GM20431 (cell line): ENCODE data around the gene HS1BP3.

Experiments
- in situ Hi-C: fragments of 300-500 bp; cut with MseI, MboI; formaldehyde crosslinking; loops from one replicate; pipeline ENCODE4 v1.15.0; 2020; ENCODE audit warnings: low sequenced_read_pairs; ENCODE audit not compliant: unreplicated experiment

The HS1BP3 gene

DNA sequence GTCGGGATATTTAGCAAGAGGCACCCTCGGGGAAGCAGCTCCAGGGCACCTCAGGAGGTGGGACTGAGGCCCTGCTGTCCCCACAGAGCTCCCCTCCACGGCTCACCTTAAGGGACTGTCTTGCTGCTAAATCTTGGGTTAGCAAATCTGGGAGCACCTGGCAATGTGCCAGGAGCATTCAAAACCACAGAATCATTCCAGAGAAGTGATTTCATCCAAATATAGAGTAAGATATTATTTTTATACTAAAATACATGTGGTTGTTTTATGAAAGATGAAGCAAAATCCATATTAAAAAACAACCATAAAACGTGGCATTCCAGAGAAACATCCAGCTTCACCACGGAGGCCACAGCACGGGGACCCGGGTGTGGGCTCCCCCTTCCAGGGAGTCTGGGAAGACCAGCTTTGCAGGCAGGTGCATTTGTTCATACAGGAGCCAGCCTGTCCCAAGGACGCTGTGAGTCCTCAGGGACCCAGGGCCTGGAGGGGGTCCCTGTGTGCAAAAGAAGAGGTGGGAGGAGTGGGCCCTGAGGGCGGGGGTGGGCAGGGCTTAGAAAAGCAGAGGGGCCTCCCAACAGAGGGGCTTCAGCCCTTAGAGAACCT lies 16.3 kb downstream of the HS1BP3 start:
- in situ Hi-C loops, result loop anchor here (5.0 to 25.0 kb wide), 2 partner anchors 197 to 497 kb away; no protein-coding TSS in a partner anchor

DNA sequence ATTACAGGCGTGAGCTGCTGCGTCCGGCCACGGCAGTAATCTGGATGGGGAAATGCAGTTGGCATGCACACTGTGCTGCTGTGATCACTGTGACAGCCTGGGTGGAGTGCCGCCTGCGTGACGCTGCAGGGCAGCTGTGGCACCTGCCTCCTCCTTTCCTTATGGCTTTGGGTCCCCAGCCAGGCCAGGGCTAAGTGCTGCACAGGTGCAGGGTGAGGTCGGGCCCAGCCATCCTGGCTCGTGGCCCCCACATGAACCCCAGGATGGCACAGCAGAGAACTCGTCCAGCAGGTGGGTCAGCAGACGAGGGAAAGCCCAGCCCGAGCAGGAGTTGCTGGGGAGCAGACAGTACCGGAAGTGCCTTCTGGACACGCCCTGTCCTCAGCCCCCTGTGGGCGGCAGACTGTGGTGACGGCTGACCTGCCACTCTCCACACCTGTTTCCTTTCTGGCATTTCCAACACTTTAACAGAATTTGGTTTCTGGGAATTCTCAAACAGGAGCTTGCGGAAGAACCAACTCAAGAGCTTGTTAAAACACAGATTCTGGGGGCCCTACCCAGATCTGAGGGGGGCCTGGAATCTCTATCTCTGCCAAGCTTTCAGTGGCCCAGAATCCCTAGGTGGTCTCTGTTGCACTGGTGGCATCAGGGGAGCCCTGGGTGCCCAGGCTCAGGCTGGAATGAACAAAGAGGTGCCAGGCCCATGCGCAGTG lies 16.9 kb downstream of the HS1BP3 start:
- in situ Hi-C loops, result loop anchor here (25.0 kb wide), 1 partner anchor 497 kb away; no protein-coding TSS in a partner anchor

DNA sequence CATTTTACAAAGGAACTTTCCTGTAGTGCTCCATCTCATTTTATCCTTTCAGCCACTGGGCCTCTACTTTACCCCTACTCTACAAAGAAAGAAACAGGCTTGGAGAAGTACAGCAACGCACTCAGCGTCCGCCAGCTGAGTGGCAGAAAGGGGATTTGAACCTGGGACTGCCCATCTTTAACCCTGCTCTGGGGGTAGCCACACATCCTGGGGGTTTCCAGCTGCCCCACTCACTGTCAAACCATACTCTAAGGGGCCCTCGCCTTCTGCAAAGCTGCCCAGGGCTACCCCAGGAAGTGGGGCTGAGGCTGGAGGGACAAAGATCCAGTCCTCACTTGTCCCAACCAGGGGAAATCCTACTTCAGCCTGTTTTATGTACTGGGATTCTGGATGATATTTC lies 17.9 kb downstream of the HS1BP3 start:
- in situ Hi-C loops, result loop anchor here (25.0 kb wide), 1 partner anchor 496 kb away; no protein-coding TSS in a partner anchor

DNA sequence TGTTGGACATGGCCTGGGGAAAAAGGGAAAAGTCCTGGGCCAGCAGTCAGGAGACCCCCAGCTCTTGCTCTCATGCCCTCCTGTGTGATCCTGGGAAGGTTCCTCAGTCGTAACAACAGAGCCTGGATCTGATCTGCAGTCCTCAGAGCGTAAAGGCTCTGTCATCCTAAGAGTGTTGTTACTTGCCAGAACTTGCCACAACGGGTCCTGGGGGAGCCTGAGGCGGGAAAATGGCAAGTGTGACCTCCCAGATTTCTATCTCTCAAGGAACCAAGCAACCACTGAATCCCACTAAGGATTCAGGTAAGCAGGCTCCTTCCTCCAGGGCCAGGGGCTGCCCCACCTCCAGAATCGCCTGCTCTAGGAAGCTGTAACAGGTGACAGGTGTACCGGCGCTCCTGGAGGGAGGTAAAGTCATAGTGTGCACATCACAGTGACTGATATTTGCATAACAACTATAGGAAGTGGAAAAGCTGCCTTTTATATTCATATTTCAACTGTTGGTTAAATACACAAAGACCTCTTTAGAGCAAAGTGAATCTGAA lies 18.4 kb downstream of the HS1BP3 start:
- in situ Hi-C loops, result loop anchor here (25.0 kb wide), 1 partner anchor 495 kb away; no protein-coding TSS in a partner anchor

DNA sequence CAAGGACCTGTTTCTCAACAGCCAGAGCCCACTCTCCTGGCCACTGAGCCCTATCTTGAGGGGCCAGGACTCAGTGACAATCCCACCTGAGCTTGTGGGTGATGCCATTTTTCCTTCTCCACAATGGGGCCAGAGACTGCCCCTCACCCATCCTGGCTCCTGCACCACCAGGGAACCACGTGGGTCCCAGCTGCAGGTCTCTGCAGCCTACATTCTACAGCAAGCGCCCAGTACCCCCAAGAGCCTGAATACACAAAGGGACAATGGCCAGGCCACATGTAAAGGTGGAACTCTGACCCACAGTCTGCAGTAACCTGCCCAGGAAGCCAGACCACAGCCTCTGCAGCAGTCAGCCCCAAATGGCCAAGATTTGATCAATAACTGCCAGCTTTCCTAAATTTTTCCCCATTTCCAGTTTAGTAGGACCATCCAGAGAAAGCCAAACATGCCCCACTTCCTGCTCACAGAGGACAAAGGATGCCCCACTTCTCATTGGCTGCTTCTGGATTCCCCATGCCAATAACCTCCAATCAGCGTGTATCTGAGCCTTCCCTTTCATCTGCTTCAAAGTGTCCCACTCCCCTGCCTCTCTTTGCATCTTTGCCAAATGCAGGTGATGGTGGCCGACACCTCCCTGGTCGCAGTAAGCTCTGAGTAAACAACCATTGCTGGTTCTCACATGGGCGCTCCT lies 19.1 kb downstream of the HS1BP3 start:
- in situ Hi-C loops, result loop anchor here (25.0 kb wide), 1 partner anchor 494 kb away; no protein-coding TSS in a partner anchor

DNA sequence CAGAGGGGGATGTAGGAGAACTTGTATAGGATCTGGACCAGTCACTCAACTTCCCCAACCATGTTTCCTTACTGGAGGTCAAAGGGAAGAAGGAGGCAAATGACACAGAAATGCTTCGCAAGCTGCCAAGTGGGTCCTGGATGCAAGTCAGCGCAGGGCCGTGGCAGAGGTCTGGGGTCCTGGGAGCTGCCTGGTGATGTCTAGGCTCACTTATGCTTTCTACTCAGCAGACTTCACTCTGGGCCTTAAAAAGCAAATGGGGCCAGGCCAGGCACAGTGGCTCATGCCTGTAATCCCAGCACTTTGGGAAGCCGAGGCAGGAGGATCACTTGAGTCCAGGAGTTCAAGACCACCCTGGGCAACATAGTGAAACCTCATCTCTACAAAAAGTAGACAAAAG lies 19.9 kb downstream of the HS1BP3 start:
- in situ Hi-C loops, result loop anchor here (25.0 kb wide), 1 partner anchor 494 kb away; no protein-coding TSS in a partner anchor

DNA sequence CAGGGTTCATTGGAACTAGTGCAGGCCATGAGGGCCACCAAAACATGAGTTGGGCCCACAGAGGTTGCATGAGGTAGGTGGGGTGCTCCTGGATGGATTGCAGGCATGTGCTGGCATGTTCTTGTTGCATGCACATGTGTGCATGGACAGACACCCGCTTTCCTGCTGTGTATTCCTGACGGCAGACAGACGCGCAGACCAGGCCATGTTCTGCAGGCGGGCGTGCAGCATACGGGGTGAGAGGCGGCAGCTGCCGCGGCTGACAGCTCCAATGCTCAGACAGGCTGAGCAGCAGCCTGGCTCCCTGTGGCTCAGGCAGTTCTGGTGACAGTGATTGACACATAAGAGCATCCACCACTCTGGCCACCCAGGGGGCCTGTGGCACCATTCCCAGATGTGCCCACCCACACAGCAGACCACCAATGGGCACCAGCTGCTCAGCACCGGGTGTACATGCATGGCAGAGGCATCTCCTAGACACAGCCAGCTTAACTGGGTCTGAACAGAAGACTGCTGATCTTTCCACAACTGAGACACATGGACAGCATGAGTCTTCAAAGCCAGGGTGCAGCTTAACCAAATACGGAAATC lies 21.2 kb downstream of the HS1BP3 start:
- in situ Hi-C loops, result loop anchor here (25.0 kb wide), 1 partner anchor 492 kb away; no protein-coding TSS in a partner anchor

DNA sequence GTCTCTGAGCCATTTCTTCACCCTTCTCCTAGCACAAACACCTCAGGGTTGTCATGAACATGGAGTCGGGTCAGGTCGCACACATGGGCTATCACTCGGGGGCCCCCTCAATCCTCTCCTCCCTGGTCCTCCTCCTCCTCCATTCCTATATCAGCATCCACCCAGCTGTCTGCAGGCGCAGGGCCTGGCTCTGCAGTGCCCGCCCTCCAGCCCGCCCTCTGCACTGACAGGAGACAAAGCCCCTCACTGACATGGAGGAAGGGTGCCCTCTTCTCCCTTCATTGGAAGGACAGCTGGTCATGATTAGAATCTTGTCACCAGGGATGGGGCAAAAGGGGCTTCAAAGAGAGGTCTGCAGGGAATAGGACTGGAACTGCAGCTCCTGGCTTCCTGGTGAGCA lies 21.7 kb downstream of the HS1BP3 start:
- in situ Hi-C loops, result loop anchor here (25.0 kb wide), 1 partner anchor 492 kb away; no protein-coding TSS in a partner anchor

DNA sequence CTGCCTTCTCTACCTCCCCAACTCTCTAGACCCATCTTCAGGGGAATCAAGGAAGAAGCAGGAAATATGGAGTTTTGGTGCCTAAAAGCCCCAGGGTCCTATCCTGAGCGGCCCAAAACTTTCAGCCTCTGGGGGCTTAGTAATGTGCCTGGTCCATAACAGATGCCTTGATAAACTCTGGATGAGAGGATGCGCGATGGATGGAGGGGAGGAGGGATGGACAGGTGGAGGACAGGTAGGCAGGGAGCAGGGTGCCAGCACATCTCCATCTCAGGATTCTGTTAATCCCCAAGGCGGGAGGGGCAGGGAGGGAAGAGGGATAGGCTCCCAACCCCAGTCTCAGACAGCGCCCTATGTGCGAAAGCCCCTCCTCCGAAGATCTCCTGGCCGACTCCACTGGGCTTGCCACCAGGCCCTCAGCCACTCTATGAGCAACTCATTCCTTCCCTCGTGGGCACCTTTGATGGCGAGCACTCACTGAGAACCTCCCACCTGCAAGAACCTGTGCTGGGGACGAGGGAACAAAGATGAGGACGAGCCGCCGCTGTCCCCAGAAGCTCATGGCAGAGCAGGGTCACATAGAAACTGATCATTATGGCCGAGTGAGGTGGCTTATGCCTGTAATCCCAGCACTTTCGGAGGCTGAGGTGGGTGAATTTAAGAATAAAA lies 23.1 kb downstream of the HS1BP3 start:
- in situ Hi-C loops, result loop anchor here (25.0 kb wide), 1 partner anchor 491 kb away; no protein-coding TSS in a partner anchor

DNA sequence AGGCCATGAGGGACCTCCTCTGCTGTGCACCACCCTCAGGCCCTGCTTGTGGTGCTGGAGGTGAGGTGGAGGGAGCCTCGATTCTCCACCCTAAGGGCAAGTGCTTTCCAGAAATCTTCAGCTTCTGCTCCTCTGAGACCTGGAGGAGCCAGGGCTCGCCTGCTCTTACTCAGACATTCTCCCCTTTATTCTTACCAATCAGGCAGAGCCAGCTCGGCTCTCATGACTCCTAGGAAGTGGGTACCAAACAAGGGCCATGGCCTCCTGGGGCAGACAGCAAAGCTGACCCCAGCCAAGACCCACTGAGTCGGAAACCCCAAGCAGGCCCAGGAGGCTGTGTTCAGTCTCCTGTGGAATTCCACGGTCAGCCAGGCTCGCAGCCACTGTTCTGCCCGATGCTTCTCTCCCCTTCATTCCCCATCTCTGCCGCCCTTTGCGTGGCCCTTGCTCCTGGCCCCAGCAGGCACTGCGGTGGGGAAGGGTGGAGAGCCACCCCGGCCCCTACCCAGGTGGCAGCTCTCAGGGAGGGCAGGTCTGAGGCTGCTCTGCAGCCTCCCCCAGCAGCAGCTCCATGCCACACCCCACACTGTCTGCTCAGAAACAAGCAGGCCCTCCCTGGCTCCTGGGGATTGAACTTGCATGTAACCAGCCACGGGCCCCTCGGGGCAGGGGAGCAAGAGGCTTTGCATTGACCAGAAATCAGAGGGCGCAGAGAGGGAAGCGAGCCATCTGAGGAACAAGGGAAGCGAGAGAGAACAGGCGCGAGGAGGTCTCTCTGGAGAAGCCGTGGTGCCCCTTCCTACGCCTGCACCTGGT lies 24.0 kb downstream of the HS1BP3 start:
- in situ Hi-C loops, result loop anchor here (25.0 kb wide), 1 partner anchor 490 kb away; no protein-coding TSS in a partner anchor

DNA sequence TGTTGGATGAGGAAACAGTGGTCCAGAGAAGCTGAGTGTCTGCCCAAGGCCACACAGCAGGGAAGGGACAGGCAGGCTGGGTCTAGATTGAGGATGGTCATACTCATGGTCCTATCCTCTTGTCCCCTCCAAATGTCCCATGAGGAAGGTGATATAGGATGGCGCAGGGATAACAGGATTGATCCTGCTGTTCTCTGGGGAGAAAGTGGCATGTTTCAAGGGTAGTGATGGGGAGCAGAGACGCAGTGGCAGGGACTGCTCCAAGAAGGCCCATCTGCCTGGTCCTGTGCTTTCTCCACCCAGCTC lies 24.6 kb downstream of the HS1BP3 start:
- in situ Hi-C loops, result loop anchor here (25.0 kb wide), 1 partner anchor 489 kb away; no protein-coding TSS in a partner anchor

DNA sequence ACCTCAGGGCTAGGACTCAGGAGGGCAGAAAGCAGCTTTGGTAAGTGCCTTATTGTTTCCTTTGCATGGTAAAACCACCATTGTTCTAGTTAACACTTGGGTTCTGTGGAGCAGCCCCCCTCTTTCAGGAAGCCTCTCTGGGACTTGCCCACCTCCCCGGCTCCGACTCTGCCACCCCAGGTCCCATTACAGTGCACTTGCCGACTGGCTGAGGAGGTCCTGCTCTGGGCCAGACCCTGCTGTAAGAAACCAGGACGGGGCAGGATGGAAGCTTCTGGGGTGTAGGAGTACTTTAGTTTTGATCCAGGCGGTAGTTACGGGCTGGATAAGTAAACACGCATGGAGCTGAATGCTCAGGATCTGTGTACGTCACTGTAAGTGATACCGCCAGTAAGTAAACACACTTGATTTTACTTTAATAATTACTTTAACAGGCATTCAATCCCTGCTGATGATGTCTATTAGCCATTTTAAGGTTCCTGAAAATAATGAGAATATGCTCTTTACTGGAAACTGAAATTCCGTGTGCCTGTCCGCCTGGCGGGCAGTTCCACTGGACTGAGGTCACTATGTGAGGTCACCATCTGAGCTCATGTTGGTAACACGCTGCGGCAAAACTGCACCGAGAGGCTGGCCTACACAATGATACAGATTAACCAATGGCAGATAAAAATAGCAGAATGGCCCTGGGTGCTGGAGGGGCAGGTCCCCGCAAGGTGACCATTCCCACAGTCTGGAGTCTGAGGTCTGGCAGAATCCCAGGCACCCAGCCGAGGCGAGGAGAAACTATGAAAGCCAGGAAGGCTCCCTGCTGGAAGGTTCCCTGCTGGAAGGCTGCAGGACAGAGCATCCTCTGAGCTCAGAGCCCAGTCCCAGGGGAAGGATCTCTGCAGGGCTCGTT lies 25.2 kb downstream of the HS1BP3 start:
- in situ Hi-C loops, result loop anchor here (25.0 kb wide), 1 partner anchor 488 kb away; no protein-coding TSS in a partner anchor

DNA sequence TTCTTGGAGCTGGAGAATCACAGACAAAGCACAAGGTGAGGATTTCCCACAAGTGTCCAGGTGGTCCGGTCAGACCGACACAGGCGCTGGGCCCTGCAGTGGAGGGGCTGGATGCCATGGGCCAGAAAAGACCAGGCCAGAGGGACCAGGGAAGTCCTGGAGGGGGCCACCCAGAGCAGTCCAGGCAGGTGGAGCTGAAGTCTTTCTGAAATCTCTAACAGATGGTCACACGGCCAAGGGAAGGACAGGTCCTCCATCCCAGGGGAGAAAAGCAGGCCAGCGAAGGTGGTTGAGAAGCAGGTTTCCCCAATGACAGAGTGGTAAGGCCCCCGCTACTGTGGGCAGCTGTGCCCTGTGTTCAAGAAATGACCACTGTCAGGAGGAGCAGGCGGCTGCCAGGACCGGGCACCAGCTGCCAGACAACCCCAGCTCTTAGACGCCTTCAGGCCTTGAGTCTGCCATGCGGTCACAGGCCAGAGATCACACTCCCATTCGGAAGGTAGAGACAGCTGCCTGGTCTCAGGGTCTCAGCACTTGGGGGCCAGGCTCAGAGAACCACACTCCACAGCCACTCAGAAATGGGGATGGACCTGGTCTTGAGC lies 25.9 kb downstream of the HS1BP3 start:
- in situ Hi-C loops, result loop anchor here (25.0 kb wide), 1 partner anchor 488 kb away; no protein-coding TSS in a partner anchor

DNA sequence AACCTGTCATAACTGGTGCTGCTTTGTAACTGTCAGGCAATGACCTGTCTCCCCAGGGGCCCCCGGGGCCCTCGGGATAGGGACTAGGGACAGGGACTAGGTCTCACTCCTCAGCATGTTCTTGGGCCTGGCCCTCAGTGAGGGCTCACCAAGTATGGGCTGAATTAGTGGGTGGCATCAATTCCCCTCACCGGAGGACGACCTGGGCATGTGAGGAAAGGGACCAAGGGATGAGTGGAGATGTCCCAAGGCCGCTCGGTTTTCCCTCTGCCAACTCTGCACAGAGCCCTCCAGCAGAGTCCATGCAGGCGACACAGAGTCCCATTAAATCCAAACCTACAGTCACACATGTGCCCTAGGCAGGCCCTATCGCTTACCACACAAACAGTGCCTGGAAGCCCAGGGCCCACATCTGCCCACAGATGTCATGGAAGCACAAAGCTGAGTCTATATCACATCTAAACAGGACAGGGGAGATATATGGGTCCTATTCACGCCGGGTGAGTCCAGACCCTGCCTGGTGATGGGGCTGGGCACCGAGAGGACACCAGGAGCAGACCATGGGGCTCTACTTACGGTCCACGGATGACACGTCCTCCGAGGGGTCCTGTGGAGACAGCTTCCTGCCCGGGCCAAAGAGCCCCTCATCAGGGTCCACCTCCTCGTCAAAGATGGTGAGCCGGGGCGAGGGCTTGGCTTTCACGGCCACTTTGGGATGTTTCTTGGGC lies 26.6 kb downstream of the HS1BP3 start:
- in situ Hi-C loops, result no loop called here

DNA sequence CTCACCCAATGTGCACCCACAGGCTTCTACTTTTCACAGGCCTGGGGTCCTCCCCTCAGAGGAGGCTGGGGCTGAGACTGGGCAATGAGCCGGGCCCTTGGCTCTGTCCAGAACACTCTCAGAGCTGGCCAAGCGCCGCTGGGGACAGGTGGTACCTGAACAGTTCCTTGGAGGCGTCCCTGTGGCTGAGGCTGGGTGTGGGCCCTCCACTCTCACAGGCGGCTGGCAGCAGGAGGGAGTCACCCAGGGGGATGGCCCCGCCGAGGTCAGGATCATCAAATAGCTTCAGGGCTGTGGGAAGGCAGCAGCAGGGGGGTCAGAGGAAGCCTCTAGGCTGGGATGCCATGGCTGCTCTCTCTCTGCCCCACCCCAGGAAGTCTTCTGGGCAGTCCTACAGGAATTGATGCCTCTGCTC lies 27.1 kb downstream of the HS1BP3 start:
- in situ Hi-C loops, result no loop called here

DNA sequence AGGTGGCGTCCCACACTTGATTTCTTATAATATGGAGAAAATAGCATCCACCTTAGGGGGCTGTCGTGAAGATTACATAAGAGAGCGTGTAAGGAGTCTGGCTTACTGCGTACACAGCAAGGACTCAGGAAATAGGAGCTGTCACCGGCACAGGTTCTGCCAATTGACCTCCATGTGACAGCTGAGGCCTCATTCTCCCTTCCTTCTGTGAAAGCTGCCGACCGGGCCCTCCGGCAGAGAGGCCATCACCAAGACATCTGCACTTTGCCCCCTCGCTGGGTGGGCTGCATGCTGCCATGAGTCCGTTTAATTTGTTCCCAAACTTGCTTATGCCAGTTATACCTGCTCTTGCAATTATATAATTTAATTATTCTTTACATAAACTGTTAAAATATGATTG lies 27.7 kb downstream of the HS1BP3 start:
- in situ Hi-C loops, result no loop called here

DNA sequence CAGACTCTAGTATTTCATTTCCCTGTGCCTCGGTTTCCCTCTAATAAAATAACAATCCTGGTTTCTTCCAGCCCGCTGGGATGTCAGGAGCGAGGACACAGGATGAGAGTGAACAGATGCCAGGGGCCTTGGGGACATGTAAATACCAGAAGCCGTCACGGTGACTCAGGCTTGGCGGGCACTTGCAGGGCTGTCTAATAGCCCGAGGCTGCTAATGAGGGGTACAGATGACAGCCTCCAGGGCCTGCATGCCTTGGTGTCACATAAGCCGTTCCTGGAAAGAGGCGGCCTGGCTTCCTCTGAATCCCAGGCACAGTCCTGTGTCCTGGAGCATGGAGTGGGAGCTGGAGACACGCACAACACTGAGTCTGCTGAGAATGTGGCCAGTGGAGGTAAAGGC lies 28.2 kb downstream of the HS1BP3 start:
- in situ Hi-C loops, result no loop called here
